Measurements from ENCODE around the gene EPO.

EPO gene

GRCh38 chr7:100689230-100690135 lies 30.8 kb upstream of the EPO start:
- CTCF ChIA-PET, result interaction anchor here (0.6 kb wide), 2 partner anchors 179 to 186 kb away, joined by 3 to 4 read pairs; partner anchors contain the start of gene SRRT
- DNase-seq (ENCODE audit: extremely low spot score), result no peak
- TF ChIP-seq SP1 (IDR thresholded peaks at IDR 0.05), result no peak
- no peak for TF ChIP-seq HDGF (IDR thresholded peaks at IDR 0.05; ENCODE audit: borderline replicate concordance)
- no peak for TF ChIP-seq BHLHE40 (IDR thresholded peaks at IDR 0.05; ENCODE audit: borderline replicate concordance)
- TF ChIP-seq LEF1 (IDR thresholded peaks at IDR 0.05; ENCODE audit: borderline replicate concordance), result no peak
- POLR2A ChIA-PET, result interaction anchor here (1.7 kb wide), 1 partner anchor 104 kb away, joined by 4 read pairs; the partner anchor contains the start of genes FBXO24 and LRCH4

GRCh38 chr7:100691676-100692577 lies 28.3 kb upstream of the EPO start:
- POLR2A ChIA-PET, result interaction anchor here (1.0 to 6.5 kb wide), 6 partner anchors 8 to 263 kb away, joined by 3 to 61 read pairs (median 4); partner anchors contain the start of genes FBXO24, LRCH4 and POP7

GRCh38 chr7:100692578-100692961 lies 27.7 kb upstream of the EPO start:
- no peak for DNase-seq (ENCODE audit: extremely low spot score)
- no peak for TF ChIP-seq PKNOX1 (IDR thresholded peaks at IDR 0.05)
- no peak for TF ChIP-seq BHLHE40 (IDR thresholded peaks at IDR 0.05; ENCODE audit: borderline replicate concordance)
- no peak for TF ChIP-seq SP1 (IDR thresholded peaks at IDR 0.05)
- no peak for TF ChIP-seq SUZ12 (IDR thresholded peaks at IDR 0.05)
- TF ChIP-seq ARNT (IDR thresholded peaks at IDR 0.05), result no peak
- no peak for TF ChIP-seq L3MBTL2 (conservative IDR thresholded peaks at IDR 0.05)
- TF ChIP-seq TARDBP (IDR thresholded peaks at IDR 0.05), result no peak
- no peak for TF ChIP-seq HDGF (IDR thresholded peaks at IDR 0.05; ENCODE audit: borderline replicate concordance)
- no peak for TF ChIP-seq FOXM1 (IDR thresholded peaks at IDR 0.05; ENCODE audit: borderline replicate concordance)
- TF ChIP-seq FOXK2 (IDR thresholded peaks at IDR 0.05), result no peak
- TF ChIP-seq NFRKB (IDR thresholded peaks at IDR 0.05), result no peak
- no peak for TF ChIP-seq FOXA1 (IDR thresholded peaks at IDR 0.05)
- TF ChIP-seq ZNF384 (IDR thresholded peaks at IDR 0.05), result no peak
- no peak for TF ChIP-seq LEF1 (IDR thresholded peaks at IDR 0.05; ENCODE audit: borderline replicate concordance)
- ChIA-PET POLR2A (interaction anchor here (0.9 to 6.5 kb wide), 7 partner anchors 9 to 263 kb away, joined by 3 to 61 read pairs (median 5); partner anchors contain the start of genes FBXO24, MOSPD3 and POP7), CTCF (interaction anchor here (0.6 to 2.1 kb wide), 8 partner anchors 12 to 134 kb away, joined by 3 to 14 read pairs (median 4); partner anchors contain the start of genes MOSPD3 and POP7)

More at GRCh38 chr7:100691676-100692577, 28.3 kb upstream of the EPO start:
- peak; percentile 83 for DNase-seq (ENCODE audit: extremely low spot score)
- CTCF ChIA-PET, result interaction anchor here (0.7 to 2.1 kb wide), 11 partner anchors 11 to 102 kb away, joined by 3 to 14 read pairs (median 4); partner anchors contain the start of genes MOSPD3 and POP7
- TF ChIP-seq SUZ12 (IDR thresholded peaks at IDR 0.05) (no peak), PKNOX1 (IDR thresholded peaks at IDR 0.05) (no peak), ZNF384 (IDR thresholded peaks at IDR 0.05) (no peak), SP1 (IDR thresholded peaks at IDR 0.05) (no peak), FOXK2 (IDR thresholded peaks at IDR 0.05) (no peak), ELF4 (IDR thresholded peaks at IDR 0.05) (no peak), ARNT (IDR thresholded peaks at IDR 0.05) (no peak), LEF1 (IDR thresholded peaks at IDR 0.05; ENCODE audit: borderline replicate concordance) (no peak), HDGF (IDR thresholded peaks at IDR 0.05; ENCODE audit: borderline replicate concordance) (no peak), CTBP1 (IDR thresholded peaks at IDR 0.05; ENCODE audit: borderline replicate concordance) (no peak), L3MBTL2 (conservative IDR thresholded peaks at IDR 0.05) (no peak), NFRKB (IDR thresholded peaks at IDR 0.05) (no peak), FOXA1 (IDR thresholded peaks at IDR 0.05) (no peak), BHLHE40 (IDR thresholded peaks at IDR 0.05; ENCODE audit: borderline replicate concordance) (no peak), FOXM1 (IDR thresholded peaks at IDR 0.05; ENCODE audit: borderline replicate concordance) (no peak), TARDBP (IDR thresholded peaks at IDR 0.05) (no peak)

DNA sequence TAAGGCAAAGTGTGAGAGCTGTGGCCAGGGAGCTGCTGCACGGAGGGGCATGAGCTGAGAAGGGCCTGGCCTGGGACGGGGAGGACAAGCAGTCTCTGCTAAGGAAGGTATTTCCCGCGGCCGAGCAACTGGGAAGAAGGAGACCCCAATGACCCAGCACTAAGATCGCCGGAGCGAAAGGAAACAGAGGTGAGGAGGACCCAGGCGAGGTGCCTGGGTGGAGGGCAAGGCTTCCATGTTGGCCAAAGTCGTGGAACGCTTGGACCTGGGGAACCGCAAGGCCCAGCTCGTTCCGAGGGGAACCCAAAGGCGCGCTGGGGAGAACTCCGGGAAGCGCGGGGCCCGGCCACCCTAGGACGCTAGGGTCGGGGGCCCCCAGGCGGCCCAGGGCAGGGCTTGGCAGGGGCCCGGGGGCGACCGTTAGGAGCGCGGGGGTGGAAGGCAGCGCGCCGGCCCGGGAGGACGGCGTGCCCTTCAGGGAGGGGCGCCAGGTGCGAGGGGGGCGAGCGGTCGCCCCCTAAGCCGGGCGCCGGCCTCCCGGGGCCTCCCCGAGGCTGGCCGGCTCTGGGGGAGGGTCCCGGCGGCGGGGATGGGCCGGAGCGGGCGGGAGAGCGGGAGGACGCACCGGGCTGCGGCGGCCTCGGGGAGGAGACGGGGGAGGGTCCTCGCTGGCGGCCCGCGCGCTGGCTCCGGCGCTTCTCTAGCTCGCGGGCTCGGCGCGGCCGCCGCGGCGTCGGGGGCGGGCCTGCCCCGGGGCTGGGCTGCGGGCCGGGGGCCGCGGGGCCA lies 26.8 kb upstream of the EPO start:
- DNase-seq (ENCODE audit: extremely low spot score), result peak; percentile 42
- POLR2A ChIA-PET, result interaction anchor here (0.6 to 6.5 kb wide), 8 partner anchors 8 to 159 kb away, joined by 3 to 61 read pairs (median 4); partner anchors contain the start of genes FBXO24, MOSPD3, POP7 and SLC12A9
- CTCF ChIA-PET, result interaction anchor here (0.5 to 2.1 kb wide), 8 partner anchors 12 to 134 kb away, joined by 3 to 14 read pairs (median 4); partner anchors contain the start of genes MOSPD3 and POP7
- no peak for TF ChIP-seq PKNOX1 (IDR thresholded peaks at IDR 0.05)
- no peak for TF ChIP-seq ELF4 (IDR thresholded peaks at IDR 0.05)
- no peak for TF ChIP-seq FOXK2 (IDR thresholded peaks at IDR 0.05)
- TF ChIP-seq L3MBTL2 (conservative IDR thresholded peaks at IDR 0.05), result no peak
- TF ChIP-seq ZNF384 (IDR thresholded peaks at IDR 0.05), result no peak
- TF ChIP-seq NFRKB (IDR thresholded peaks at IDR 0.05), result no peak
- TF ChIP-seq HDGF (IDR thresholded peaks at IDR 0.05; ENCODE audit: borderline replicate concordance), result no peak
- TF ChIP-seq ARNT (IDR thresholded peaks at IDR 0.05), result no peak
- no peak for TF ChIP-seq CTBP1 (IDR thresholded peaks at IDR 0.05; ENCODE audit: borderline replicate concordance)
- no peak for TF ChIP-seq SP1 (IDR thresholded peaks at IDR 0.05)
- TF ChIP-seq LEF1 (IDR thresholded peaks at IDR 0.05; ENCODE audit: borderline replicate concordance), result no peak
- TF ChIP-seq SUZ12 (IDR thresholded peaks at IDR 0.05), result no peak
- TF ChIP-seq FOXM1 (IDR thresholded peaks at IDR 0.05; ENCODE audit: borderline replicate concordance), result no peak
- no peak for TF ChIP-seq TARDBP (IDR thresholded peaks at IDR 0.05)
- TF ChIP-seq FOXA1 (IDR thresholded peaks at IDR 0.05), result no peak

All from HEK293T (cell line).